Measurements from ENCODE around the gene NTNG1. TPM values are rescaled to one million over a fixed set of nuclear protein-coding genes. Genes with fewer than 3 reads are reported as not detected.

The NTNG1 gene
- total and polyA plus RNA-seq, 2 of the 4 experiments (the other 2 are of a cell fraction): 1.2 to 2.3 TPM

DNA sequence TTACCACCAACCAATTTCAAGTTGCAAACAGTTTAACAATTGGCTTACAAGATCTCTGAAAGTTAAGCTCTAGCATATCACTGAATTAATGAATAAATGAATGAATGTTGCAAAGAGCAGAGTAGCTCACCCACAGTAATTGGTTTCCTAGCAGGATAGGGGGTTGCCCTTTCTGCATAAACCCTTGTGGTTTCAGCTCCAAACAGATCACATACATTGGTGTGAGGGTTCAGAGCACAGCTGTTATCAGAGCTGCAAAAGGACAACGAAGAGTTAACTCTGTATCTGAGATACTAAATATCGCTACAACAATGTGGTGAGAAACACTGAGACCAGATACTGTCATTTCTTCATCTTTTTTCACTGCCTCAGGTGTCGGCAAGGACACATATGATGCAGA lies 46.6 kb downstream of the NTNG1 start:
- Histone ChIP-seq H2BK20ac (ENCODE audit: low read depth, low read length) (no peak overlapping the region), H2AK5ac (ENCODE audit: low read depth, low read length) (no peak overlapping the region), H4K20me1 (ENCODE audit: insufficient read depth, low read length) (no peaks in the 10 kb centered on the region), H3K4me1 (ENCODE audit: control insufficient read depth, insufficient read depth, low read length) (no peaks in the 10 kb centered on the region), H3K36me3 (ENCODE audit: control insufficient read depth, insufficient read depth, low read length) (no peaks in the 10 kb centered on the region), H2AFZ (replicated peaks; ENCODE audit: low read length, poor library complexity) (no peak overlapping the region), H3K9me1 (ENCODE audit: insufficient read depth, low read length) (no peaks in the 10 kb centered on the region), H3K4me2 (ENCODE audit: low read depth, low read length) (no peak overlapping the region), H2BK15ac (ENCODE audit: low read depth, low read length) (no peak overlapping the region), H2BK120ac (ENCODE audit: low read depth, low read length) (no peak overlapping the region), H3K56ac (ENCODE audit: extremely low read depth, insufficient read depth, low read length) (no peak overlapping the region), H3K23ac (ENCODE audit: low read depth, low read length) (no peak overlapping the region), H4K91ac (ENCODE audit: insufficient read depth, low read depth, low read length) (no peak overlapping the region), H3K14ac (replicated peaks; ENCODE audit: low read depth, low read length) (no peak overlapping the region), H3K27ac (ENCODE audit: insufficient read depth, low read length) (no peak overlapping the region), H3K79me1 (ENCODE audit: low read depth in 1 of 2, low read length in 2 of 2) (no peaks in the 10 kb centered on the region), H2AK9ac (replicated peaks; ENCODE audit: low read depth, low read length, poor library complexity) (no peak overlapping the region), H2BK5ac (ENCODE audit: low read depth, low read length, poor library complexity, severe bottlenecking) (no peak overlapping the region), H3K9ac (ENCODE audit: low read depth, low read length) (no peak overlapping the region), H4K5ac (ENCODE audit: low read depth, low read length) (no peak overlapping the region), H3K9me3 (ENCODE audit: control insufficient read depth, insufficient read depth, low read length) (no peaks in the 10 kb centered on the region), H4K8ac (ENCODE audit: low read depth in 2 of 2, low read length in 2 of 2) (no peak overlapping the region), H3K4me3 (ENCODE audit: insufficient read depth, low read depth, low read length) (no peak overlapping the region), H3K18ac (ENCODE audit: low read depth, low read length) (no peak overlapping the region), H3K27me3 (ENCODE audit: control insufficient read depth, insufficient read depth, low read length) (no peaks in the 10 kb centered on the region), H3K4ac (ENCODE audit: low read depth, low read length) (no peak overlapping the region)
- in situ Hi-C loops (cut with MboI; ENCODE audit: low sequenced_read_pairs) (no loop called here), dilution Hi-C loops (cut with HindIII; ENCODE audit: low sequenced_read_pairs, unreplicated experiment) (no loop called here), intact Hi-C loops (cut with micrococcal nuclease) (no loop called here)
- BruUV-seq (replicated peaks): no TSS peak
- ATAC-seq (ENCODE audit: low read depth) (no peak), DNase-seq (no peak)
- CTCF ChIA-PET: no interaction called here
- WGBS, 2 experiments (ENCODE audit: extremely low coverage in 2 of 2, insufficient read length in 1 of 2): no CpG with 5 or more reads among the region's 3 CpGs
- POLR2A ChIA-PET (ENCODE audit: unreplicated experiment): no interaction called here
- TF ChIP-seq POLR2A (IDR thresholded peaks at IDR 0.05; ENCODE audit: low read depth, low read length): no peak
- TF ChIP-seq RAD21 (IDR thresholded peaks at IDR 0.05; ENCODE audit: low read length): no peak
- no peak for TF ChIP-seq ELK1 (IDR thresholded peaks at IDR 0.05; ENCODE audit: borderline replicate concordance, low read depth, low read length)
- TF ChIP-seq USF2 (IDR thresholded peaks at IDR 0.05; ENCODE audit: low read depth, low read length): no peak

Measured in IMR-90 (cell line).